ENCODE results near the gene LRRC2. TPM values are rescaled to one million over a fixed set of nuclear protein-coding genes. Genes with fewer than 3 reads are reported as not detected.

LRRC2 gene
- total RNA-seq, 1 experiment from 2014 or later, result not detected

- Histone ChIP-seq H3K27ac (ENCODE audit: low read length) (no peak overlapping the region), H3K36me3 (ENCODE audit: control insufficient read depth, insufficient read depth, low read length) (no peaks in the 10 kb centered on the region), H3K27me3 (ENCODE audit: control insufficient read depth, insufficient read depth, low read length) (0 out of 2 replicates have a peak, but pooled peaks cover 2% of the 10 kb centered on the region), H3K4me3 (ENCODE audit: low read depth in 2 of 2, low read length in 2 of 2) (no peak overlapping the region), H3K9me3 (ENCODE audit: control insufficient read depth, insufficient read depth, low read depth, low read length) (no peaks in the 10 kb centered on the region), H3K4me1 (ENCODE audit: control insufficient read depth, insufficient read depth, low read length) (no peaks in the 10 kb centered on the region)
- ChIA-PET POLR2A (no interaction called here), CTCF (no interaction called here)
- DNase-seq (ENCODE audit: low read depth, low spot score), result no peak
- in situ Hi-C loops (cut with HindIII; ENCODE audit: low pct_unique_long_range_greater_than_20kb, low sequenced_read_pairs), result no loop called here
- no peak for ATAC-seq
- intact Hi-C loops (cut with micrococcal nuclease; ENCODE audit: unreplicated experiment), result no loop called here
- BruUV-seq (replicated peaks), result no TSS peak
- no peak for TF ChIP-seq TCF7L2 (IDR thresholded peaks at IDR 0.05; ENCODE audit: low read depth, low read length)
- TF ChIP-seq, protein P1, sequence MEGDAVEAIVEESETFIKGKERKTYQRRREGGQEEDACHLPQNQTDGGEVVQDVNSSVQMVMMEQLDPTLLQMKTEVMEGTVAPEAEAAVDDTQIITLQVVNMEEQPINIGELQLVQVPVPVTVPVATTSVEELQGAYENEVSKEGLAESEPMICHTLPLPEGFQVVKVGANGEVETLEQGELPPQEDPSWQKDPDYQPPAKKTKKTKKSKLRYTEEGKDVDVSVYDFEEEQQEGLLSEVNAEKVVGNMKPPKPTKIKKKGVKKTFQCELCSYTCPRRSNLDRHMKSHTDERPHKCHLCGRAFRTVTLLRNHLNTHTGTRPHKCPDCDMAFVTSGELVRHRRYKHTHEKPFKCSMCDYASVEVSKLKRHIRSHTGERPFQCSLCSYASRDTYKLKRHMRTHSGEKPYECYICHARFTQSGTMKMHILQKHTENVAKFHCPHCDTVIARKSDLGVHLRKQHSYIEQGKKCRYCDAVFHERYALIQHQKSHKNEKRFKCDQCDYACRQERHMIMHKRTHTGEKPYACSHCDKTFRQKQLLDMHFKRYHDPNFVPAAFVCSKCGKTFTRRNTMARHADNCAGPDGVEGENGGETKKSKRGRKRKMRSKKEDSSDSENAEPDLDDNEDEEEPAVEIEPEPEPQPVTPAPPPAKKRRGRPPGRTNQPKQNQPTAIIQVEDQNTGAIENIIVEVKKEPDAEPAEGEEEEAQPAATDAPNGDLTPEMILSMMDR (IDR thresholded peaks at IDR 0.05), result no peak
- no peak for TF ChIP-seq REST (IDR thresholded peaks at IDR 0.05; ENCODE audit: insufficient read depth in 1 of 2, low read depth in 2 of 2, low read length in 1 of 2)
- TF ChIP-seq POLR2AphosphoS5 (IDR thresholded peaks at IDR 0.05; ENCODE audit: low read depth, low read length), result no peak
- no peak for TF ChIP-seq SIN3A (IDR thresholded peaks at IDR 0.05; ENCODE audit: borderline replicate concordance, insufficient read depth, low read depth, low read length)
Observed at GRCh38 chr3:46512191-46512749, 53.8 kb downstream of the LRRC2 start.

DNA sequence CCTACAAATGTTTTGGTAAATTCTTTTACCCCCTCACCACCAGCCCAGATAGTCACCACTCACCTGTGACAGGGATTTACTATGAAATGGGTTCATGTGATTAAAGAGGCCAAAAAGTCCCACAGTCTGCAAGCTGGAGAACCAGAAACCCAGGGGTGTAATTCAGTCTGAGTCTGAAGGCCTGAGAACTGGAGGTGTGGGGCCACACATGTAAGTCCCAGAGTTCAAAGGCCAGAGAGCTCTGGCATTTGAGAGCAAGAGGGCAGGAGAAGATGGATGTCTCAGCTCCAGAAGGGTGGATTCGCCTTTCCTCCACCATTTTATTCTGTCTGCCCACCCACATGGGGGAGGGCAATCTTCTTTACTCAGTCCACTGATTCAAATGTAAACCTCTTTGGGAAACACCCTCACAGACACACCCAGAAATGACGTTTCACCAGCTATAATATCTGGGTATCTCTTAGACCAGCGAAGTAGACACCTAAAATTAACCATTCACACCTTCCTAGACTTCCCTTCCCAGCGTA, 56.4 kb downstream of the LRRC2 start:
- Histone ChIP-seq H3K4me3 (ENCODE audit: low read depth in 2 of 2, low read length in 2 of 2) (no peak overlapping the region), H3K4me1 (ENCODE audit: control insufficient read depth, insufficient read depth, low read length) (no peaks in the 10 kb centered on the region), H3K27me3 (ENCODE audit: control insufficient read depth, insufficient read depth, low read length) (0 out of 2 replicates have a peak, but pooled peaks cover 2% of the 10 kb centered on the region), H3K9me3 (ENCODE audit: control insufficient read depth, insufficient read depth, low read depth, low read length) (no peaks in the 10 kb centered on the region), H3K27ac (ENCODE audit: low read length) (no peak overlapping the region), H3K36me3 (ENCODE audit: control insufficient read depth, insufficient read depth, low read length) (no peaks in the 10 kb centered on the region)
- TF ChIP-seq, protein P1 (IDR thresholded peaks at IDR 0.05), result no peak
- TF ChIP-seq REST (IDR thresholded peaks at IDR 0.05; ENCODE audit: insufficient read depth in 1 of 2, low read depth in 2 of 2, low read length in 1 of 2), result no peak
- no peak for TF ChIP-seq SIN3A (IDR thresholded peaks at IDR 0.05; ENCODE audit: borderline replicate concordance, insufficient read depth, low read depth, low read length)
- TF ChIP-seq TCF7L2 (IDR thresholded peaks at IDR 0.05; ENCODE audit: low read depth, low read length), result no peak
- TF ChIP-seq POLR2AphosphoS5 (IDR thresholded peaks at IDR 0.05; ENCODE audit: low read depth, low read length), result no peak
- no peak for ATAC-seq
- ChIA-PET CTCF (no interaction called here), POLR2A (no interaction called here)
- BruUV-seq (replicated peaks), result no TSS peak
- no peak for DNase-seq (ENCODE audit: low read depth, low spot score)
- intact Hi-C loops (cut with micrococcal nuclease; ENCODE audit: unreplicated experiment), result no loop called here
- in situ Hi-C loops (cut with HindIII; ENCODE audit: low pct_unique_long_range_greater_than_20kb, low sequenced_read_pairs), result no loop called here

Measured in Panc1 (cell line).